Measurements from ENCODE around the gene CTSO. TPM values are rescaled to one million over a fixed set of nuclear protein-coding genes. Genes with fewer than 3 reads are reported as not detected.
A peak's percentile ranks its signal among the peaks of the same experiment; 100 is the strongest.

The CTSO gene
- total RNA-seq, 5 donors from 2014 or later (not counting 1 experiment from before 2014, with no cell fraction given) = 10.4 to 14.1 (median 10.5) TPM

- H3K27ac ChIP-seq (ENCODE audit: low read length) = no peak overlapping the region
- H3K9me3 Mint-ChIP-seq = peaks cover 3 to 14% (median 5%) of the 10 kb centered on the region in 3 donors
- DNase-seq = no peak
- peaks cover 0 to 2% of the 10 kb centered on the region in 2 donors for H3K27me3 Mint-ChIP-seq
- H3K9me3 ChIP-seq = no peaks in the 10 kb centered on the region
- WGBS (ENCODE audit: insufficient coverage) = no CpG with 5 or more reads among the region's 4 CpGs
- no peaks in the 10 kb centered on the region for H3K4me1 Mint-ChIP-seq
- ATAC-seq (replicated peaks in 1 of 4) = no peak
- no peaks in the 10 kb centered on the region for H3K27me3 ChIP-seq (replicated peaks in 1 of 2; ENCODE audit: control insufficient read depth in 2 of 2, extremely low read depth in 1 of 2, insufficient read depth in 2 of 2, low read length in 1 of 2)
- H3K4me1 ChIP-seq (ENCODE audit: control insufficient read depth in 1 of 2, extremely low read depth in 1 of 2, insufficient read depth in 2 of 2, low read length in 2 of 2) = no peaks in the 10 kb centered on the region
- H3K4me3 ChIP-seq (ENCODE audit: control insufficient read depth in 1 of 2, extremely low read depth in 1 of 2, low read length in 1 of 2) = no peak overlapping the region
- H3K36me3 Mint-ChIP-seq = no peaks in the 10 kb centered on the region
- H3K27ac Mint-ChIP-seq = no peak overlapping the region
- H3K4me3 Mint-ChIP-seq = no peak overlapping the region
- H3K36me3 ChIP-seq (ENCODE audit: control insufficient read depth in 2 of 2, extremely low read depth in 1 of 2, insufficient read depth in 1 of 2, low read length in 1 of 2) = no peaks in the 10 kb centered on the region
- ChIA-PET POLR2A (no interaction called here), CTCF (no interaction called here)
These were observed 25.1 kb upstream of the CTSO start for GRCh38 chr4:155978810-155979209.

GRCh38 chr4:155975511-155975910 is 21.8 kb upstream of the CTSO start:
- H3K36me3 ChIP-seq (ENCODE audit: control insufficient read depth in 2 of 2, extremely low read depth in 1 of 2, insufficient read depth in 1 of 2, low read length in 1 of 2) = no peaks in the 10 kb centered on the region
- no peak for ATAC-seq (replicated peaks in 1 of 4)
- CTCF ChIA-PET = no interaction called here
- POLR2A ChIA-PET = no interaction called here
- WGBS (ENCODE audit: insufficient coverage) = no CpG with 5 or more reads among the region's 2 CpGs
- Mint-ChIP-seq H3K27ac (no peak overlapping the region), H3K4me3 (no peak overlapping the region), H3K36me3 (no peaks in the 10 kb centered on the region), H3K27me3 (peaks cover 0 to 8% of the 10 kb centered on the region in 2 donors), H3K9me3 (peaks cover 0 to 14% (median 5%) of the 10 kb centered on the region in 3 donors), H3K4me1 (no peaks in the 10 kb centered on the region)
- H3K4me1 ChIP-seq (ENCODE audit: control insufficient read depth in 1 of 2, extremely low read depth in 1 of 2, insufficient read depth in 2 of 2, low read length in 2 of 2) = no peaks in the 10 kb centered on the region
- H3K27me3 ChIP-seq (replicated peaks in 1 of 2; ENCODE audit: control insufficient read depth in 2 of 2, extremely low read depth in 1 of 2, insufficient read depth in 2 of 2, low read length in 1 of 2) = no peaks in the 10 kb centered on the region
- no peak for DNase-seq
- no peak overlapping the region for H3K4me3 ChIP-seq (ENCODE audit: control insufficient read depth in 1 of 2, extremely low read depth in 1 of 2, low read length in 1 of 2)
- H3K9me3 ChIP-seq = no peaks in the 10 kb centered on the region
- no peak overlapping the region for H3K27ac ChIP-seq (ENCODE audit: low read length)

- Histone ChIP-seq H3K4me3 (ENCODE audit: control insufficient read depth in 1 of 2, extremely low read depth in 1 of 2, low read length in 1 of 2) (no peak overlapping the region), H3K36me3 (ENCODE audit: control insufficient read depth in 2 of 2, extremely low read depth in 1 of 2, insufficient read depth in 1 of 2, low read length in 1 of 2) (no peaks in the 10 kb centered on the region), H3K27ac (ENCODE audit: low read length) (no peak overlapping the region), H3K27me3 (replicated peaks in 1 of 2; ENCODE audit: control insufficient read depth in 2 of 2, extremely low read depth in 1 of 2, insufficient read depth in 2 of 2, low read length in 1 of 2) (no peaks in the 10 kb centered on the region), H3K9me3 (no peaks in the 10 kb centered on the region), H3K4me1 (ENCODE audit: control insufficient read depth in 1 of 2, extremely low read depth in 1 of 2, insufficient read depth in 2 of 2, low read length in 2 of 2) (no peaks in the 10 kb centered on the region)
- no peak overlapping the region for H3K4me3 Mint-ChIP-seq
- WGBS (ENCODE audit: insufficient coverage) = no CpG with 5 or more reads among the region's 3 CpGs
- no peak overlapping the region for H3K27ac Mint-ChIP-seq
- CTCF ChIA-PET = no interaction called here
- DNase-seq (no peak), ATAC-seq (replicated peaks in 1 of 4) (no peak)
- peaks cover 0 to 10% of the 10 kb centered on the region in 2 donors for H3K27me3 Mint-ChIP-seq
- no peaks in the 10 kb centered on the region for H3K4me1 Mint-ChIP-seq
- H3K9me3 Mint-ChIP-seq = peaks cover 0 to 14% (median 5%) of the 10 kb centered on the region in 3 donors
- POLR2A ChIA-PET = no interaction called here
- no peaks in the 10 kb centered on the region for H3K36me3 Mint-ChIP-seq
These were observed 21.3 kb upstream of the CTSO start for GRCh38 chr4:155974996-155975395.

- Histone ChIP-seq H3K27ac (ENCODE audit: low read length) (no peak overlapping the region), H3K27me3 (replicated peaks in 1 of 2; ENCODE audit: control insufficient read depth in 2 of 2, extremely low read depth in 1 of 2, insufficient read depth in 2 of 2, low read length in 1 of 2) (no peaks in the 10 kb centered on the region), H3K9me3 (no peaks in the 10 kb centered on the region), H3K36me3 (ENCODE audit: control insufficient read depth in 2 of 2, extremely low read depth in 1 of 2, insufficient read depth in 1 of 2, low read length in 1 of 2) (no peaks in the 10 kb centered on the region), H3K4me1 (ENCODE audit: control insufficient read depth in 1 of 2, extremely low read depth in 1 of 2, insufficient read depth in 2 of 2, low read length in 2 of 2) (no peaks in the 10 kb centered on the region), H3K4me3 (ENCODE audit: control insufficient read depth in 1 of 2, extremely low read depth in 1 of 2, low read length in 1 of 2) (no peak overlapping the region)
- no peaks in the 10 kb centered on the region for H3K4me1 Mint-ChIP-seq
- H3K27me3 Mint-ChIP-seq = peaks cover 4 to 12% of the 10 kb centered on the region in 2 donors
- CTCF ChIA-PET = interaction anchor here in 1 of 2 donors (0.6 kb wide), 1 partner anchor 21 kb away, joined by 3 read pairs; the partner anchor contains the start of gene CTSO
- H3K27ac Mint-ChIP-seq = no peak overlapping the region
- no peak for DNase-seq
- H3K9me3 Mint-ChIP-seq = peaks cover 0 to 10% (median 2%) of the 10 kb centered on the region in 3 donors
- no peak for ATAC-seq (replicated peaks in 1 of 4)
- POLR2A ChIA-PET = no interaction called here
- no peak overlapping the region for H3K4me3 Mint-ChIP-seq
- WGBS (ENCODE audit: insufficient coverage) = 11% methylated on average over 1 of the region's 1 CpG
- H3K36me3 Mint-ChIP-seq = no peaks in the 10 kb centered on the region
These were observed 20.7 kb upstream of the CTSO start for GRCh38 chr4:155974476-155974749.

- no peaks in the 10 kb centered on the region for H3K4me1 Mint-ChIP-seq
- Histone ChIP-seq H3K36me3 (ENCODE audit: control insufficient read depth in 2 of 2, extremely low read depth in 1 of 2, insufficient read depth in 1 of 2, low read length in 1 of 2) (no peaks in the 10 kb centered on the region), H3K4me1 (ENCODE audit: control insufficient read depth in 1 of 2, extremely low read depth in 1 of 2, insufficient read depth in 2 of 2, low read length in 2 of 2) (no peaks in the 10 kb centered on the region), H3K27me3 (replicated peaks in 1 of 2; ENCODE audit: control insufficient read depth in 2 of 2, extremely low read depth in 1 of 2, insufficient read depth in 2 of 2, low read length in 1 of 2) (peaks cover 0 to 3% of the 10 kb centered on the region in 2 experiments), H3K9me3 (no peaks in the 10 kb centered on the region), H3K27ac (ENCODE audit: low read length) (no peak overlapping the region), H3K4me3 (ENCODE audit: control insufficient read depth in 1 of 2, extremely low read depth in 1 of 2, low read length in 1 of 2) (no peak overlapping the region)
- no peaks in the 10 kb centered on the region for H3K36me3 Mint-ChIP-seq
- no peak overlapping the region for H3K27ac Mint-ChIP-seq
- CTCF ChIA-PET = interaction anchor here in 1 of 2 donors (0.6 kb wide), 1 partner anchor 20 kb away, joined by 3 read pairs; the partner anchor contains the start of gene CTSO
- peaks cover 0 to 4% (median under 1%) of the 10 kb centered on the region in 3 donors for H3K9me3 Mint-ChIP-seq
- no peak overlapping the region for H3K4me3 Mint-ChIP-seq
- WGBS (ENCODE audit: insufficient coverage) = no CpG with 5 or more reads among the region's 8 CpGs
- H3K27me3 Mint-ChIP-seq = peaks cover 5 to 12% of the 10 kb centered on the region in 2 donors
- POLR2A ChIA-PET = interaction anchor here in 1 of 2 donors (0.7 kb wide), 1 partner anchor 15 kb away, joined by 3 read pairs; no protein-coding TSS in a partner anchor
- DNase-seq (no peak), ATAC-seq (replicated peaks in 1 of 4) (no peak)
These were observed 20.2 kb upstream of the CTSO start for GRCh38 chr4:155973639-155974475.

- H3K27ac Mint-ChIP-seq = no peak overlapping the region
- ChIA-PET CTCF (no interaction called here), POLR2A (no interaction called here)
- 42% methylated on average over 2 of the region's 4 CpGs for WGBS (ENCODE audit: insufficient coverage)
- H3K27me3 ChIP-seq (replicated peaks in 1 of 2; ENCODE audit: control insufficient read depth in 2 of 2, extremely low read depth in 1 of 2, insufficient read depth in 2 of 2, low read length in 1 of 2) = peaks cover 0 to 7% of the 10 kb centered on the region in 2 experiments
- peaks cover 12 to 15% of the 10 kb centered on the region in 2 donors for H3K27me3 Mint-ChIP-seq
- ATAC-seq (replicated peaks in 1 of 4) = no peak
- peak in 1 of 35 experiments; percentile 5 for DNase-seq
- H3K4me1 ChIP-seq (ENCODE audit: control insufficient read depth in 1 of 2, extremely low read depth in 1 of 2, insufficient read depth in 2 of 2, low read length in 2 of 2) = no peaks in the 10 kb centered on the region
- no peak overlapping the region for H3K27ac ChIP-seq (ENCODE audit: low read length)
- no peak overlapping the region for H3K4me3 ChIP-seq (ENCODE audit: control insufficient read depth in 1 of 2, extremely low read depth in 1 of 2, low read length in 1 of 2)
- no peak overlapping the region for H3K4me3 Mint-ChIP-seq
- no peaks in the 10 kb centered on the region for H3K9me3 Mint-ChIP-seq
- H3K36me3 ChIP-seq (ENCODE audit: control insufficient read depth in 2 of 2, extremely low read depth in 1 of 2, insufficient read depth in 1 of 2, low read length in 1 of 2) = no peaks in the 10 kb centered on the region
- no peaks in the 10 kb centered on the region for H3K9me3 ChIP-seq
- H3K36me3 Mint-ChIP-seq = no peaks in the 10 kb centered on the region
- no peaks in the 10 kb centered on the region for H3K4me1 Mint-ChIP-seq
These were observed 18.4 kb upstream of the CTSO start for GRCh38 chr4:155972098-155972497.
